Fibroblast of skin of left quadriceps (primary cell): ENCODE measurements around the gene GCSAM.

Source experiments
- DNase-seq, 2 experiments: peaks; one replicate each; pipeline ENCODE4 v3.0.0-alpha.2; 2013; ENCODE audit warnings: low read depth in 2 of 2

The GCSAM gene

DNA sequence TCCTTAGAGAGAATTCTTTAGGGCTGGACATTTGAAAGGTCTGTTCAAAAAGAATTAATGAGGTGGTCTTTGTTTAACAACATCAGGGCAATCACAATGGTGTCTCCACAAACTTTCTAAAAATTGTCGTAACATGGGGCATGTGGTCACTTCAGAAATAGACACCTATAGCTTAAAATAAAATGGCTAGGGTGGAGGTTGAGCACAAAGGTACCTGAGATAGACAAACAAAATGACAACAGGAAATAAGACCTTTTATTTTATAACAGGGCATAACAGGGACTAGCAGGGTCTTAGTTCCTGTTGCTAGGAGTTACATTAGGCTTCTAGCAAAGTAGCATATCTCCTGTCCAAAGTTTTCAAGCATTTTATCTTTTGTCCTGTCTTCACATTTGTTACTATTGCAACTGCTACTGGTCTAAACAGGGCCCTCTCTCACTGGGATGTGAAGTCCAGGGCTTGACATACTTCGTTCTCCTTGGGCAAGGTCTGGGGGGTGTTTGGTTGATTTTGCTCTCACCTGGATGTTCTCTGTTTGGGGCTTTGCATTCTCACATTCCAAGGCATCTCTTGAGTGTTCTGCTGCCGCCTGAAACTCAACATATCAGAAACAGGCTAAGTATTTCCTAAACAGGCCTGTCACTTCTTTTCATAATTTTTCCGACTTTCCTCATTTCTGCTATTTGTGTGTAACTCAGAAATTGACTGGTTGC is 3.0 kb downstream of the GCSAM start:
- DNase-seq: no peak

DNA sequence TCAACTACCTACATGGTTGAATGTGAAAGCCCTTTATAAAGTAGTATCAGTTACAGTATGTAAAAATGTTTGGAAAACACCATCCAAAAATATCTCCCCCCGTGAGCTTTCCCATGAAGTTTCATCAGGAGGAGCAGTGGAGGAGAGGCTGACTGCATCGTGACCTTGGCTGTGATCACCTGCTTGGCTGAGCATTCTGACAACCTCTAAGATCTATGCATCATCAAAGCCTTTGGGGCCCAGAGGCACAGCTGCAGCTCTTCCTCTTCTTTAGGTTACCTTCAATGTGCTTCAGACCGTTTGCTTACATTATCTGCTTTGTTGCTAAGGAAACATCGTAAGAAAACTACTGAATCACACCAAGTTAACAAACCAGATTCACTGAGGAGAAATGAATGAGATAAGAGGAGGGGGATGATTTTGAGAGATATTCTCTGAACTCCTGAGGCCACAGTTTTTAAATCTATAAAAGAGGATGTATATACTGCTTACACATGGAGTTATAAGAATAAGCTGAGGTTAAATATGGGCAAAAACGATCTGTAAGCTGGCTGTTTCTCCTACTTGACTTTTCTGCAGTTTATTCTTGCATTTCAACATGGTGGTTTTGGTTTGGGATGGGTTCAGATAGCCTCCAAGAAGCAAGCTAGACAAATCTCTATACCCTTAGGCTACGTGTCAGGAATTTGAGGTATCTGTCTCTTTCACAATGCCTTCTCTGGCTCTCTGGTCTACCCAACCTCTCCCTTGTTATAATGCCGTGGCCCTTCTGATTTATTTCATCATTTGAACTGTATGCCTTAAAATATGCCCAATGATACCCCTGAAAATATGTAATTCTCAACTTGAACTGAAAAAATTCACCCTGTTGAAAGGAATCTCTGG is 4.0 kb downstream of the GCSAM start:
- no peak for DNase-seq

DNA sequence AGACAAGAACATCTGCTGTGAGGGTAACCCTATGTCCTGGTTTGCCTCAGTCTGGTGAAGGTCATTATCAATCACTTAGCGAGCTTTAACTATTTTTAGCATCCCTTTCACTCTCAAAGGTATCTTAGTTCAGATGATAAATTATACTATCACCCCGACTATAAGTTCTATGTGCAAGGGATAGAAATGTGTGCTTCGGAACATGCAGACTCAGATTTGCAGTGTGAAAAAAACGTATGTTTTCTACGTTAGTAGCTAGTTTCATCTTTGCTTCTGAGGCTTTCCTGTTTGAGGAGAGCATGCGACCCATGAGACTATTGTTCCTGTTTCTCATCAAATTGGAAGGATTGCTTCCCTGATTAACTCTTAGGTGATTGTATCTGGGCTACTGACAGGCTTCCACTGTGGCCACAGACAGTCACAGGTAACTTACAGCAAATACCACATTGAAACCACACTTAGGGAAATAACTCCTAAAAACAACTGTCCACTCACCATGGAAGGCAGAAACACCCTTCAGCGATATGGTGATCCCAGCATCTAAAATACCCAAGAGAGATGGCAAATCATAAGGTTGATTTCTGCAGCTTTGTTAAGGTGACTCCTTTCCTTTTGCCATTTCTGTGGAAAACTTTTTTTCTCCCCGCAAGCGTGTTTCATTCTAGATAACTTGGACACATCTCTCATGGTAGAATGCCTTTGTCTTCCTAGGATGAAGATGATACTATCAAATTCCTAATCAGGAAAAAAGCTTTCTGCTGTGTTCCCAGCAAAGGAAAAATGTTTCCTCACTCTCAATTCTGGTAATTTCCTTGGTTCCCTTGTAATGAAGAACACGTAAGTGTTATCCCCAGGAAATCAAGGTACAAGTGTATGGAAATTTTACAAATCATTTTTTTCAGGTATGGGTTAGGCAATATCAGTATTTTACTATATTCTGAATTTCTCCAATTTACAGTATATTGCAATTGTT is 5.2 kb downstream of the GCSAM start:
- DNase-seq: no peak

DNA sequence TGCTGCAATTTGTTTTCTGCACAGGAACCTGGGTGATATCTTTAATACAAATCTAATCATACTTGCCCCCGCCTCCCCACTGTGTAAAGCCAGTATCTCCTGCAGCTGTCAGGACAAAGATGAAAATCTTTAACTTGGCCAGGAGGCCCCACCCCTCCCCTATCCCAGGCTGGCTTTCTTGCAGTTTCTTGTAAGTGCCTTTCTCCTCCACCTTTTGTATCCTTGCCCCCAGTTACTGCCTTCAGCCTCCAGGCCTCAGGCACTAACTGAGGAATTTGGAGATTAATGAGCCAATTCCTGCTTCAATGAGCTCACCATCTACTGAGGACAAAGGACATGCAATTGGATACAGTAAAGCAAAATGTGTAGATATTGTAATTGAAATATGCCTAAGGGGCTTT is 6.5 kb downstream of the GCSAM start:
- no peak for DNase-seq

DNA sequence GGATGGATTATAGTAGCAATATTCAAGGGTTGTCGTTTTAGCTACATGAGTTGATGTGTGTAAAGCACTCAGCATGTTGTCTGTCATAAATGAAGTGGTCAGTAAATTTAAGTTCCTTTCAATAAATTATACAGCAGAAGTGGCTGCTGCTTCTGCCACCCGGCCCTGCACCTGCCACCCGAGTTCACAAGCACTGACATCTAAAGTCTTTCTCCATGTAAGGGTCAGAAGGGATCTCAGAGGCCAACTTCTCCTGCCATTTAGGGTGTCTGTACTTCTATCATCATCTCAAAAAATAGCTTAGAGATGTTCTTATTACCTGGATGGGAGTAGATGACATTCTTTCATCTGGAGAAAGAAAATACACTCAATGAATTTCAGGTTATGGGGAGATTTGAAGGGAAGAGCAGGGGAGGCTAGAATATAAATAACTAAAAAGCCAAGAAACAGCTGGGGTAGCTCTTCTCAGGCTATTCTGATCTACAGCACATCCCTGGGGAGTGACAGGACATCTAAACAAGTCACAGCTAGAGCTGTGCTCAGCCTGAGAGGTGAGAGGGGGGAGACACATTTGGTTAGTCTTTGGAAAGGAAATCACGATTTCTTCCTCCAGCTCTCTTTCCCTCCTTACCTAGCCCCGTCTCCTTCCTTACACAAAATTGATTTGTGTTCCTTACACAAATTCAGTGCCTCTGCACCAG is 8.0 kb downstream of the GCSAM start:
- no peak for DNase-seq

DNA sequence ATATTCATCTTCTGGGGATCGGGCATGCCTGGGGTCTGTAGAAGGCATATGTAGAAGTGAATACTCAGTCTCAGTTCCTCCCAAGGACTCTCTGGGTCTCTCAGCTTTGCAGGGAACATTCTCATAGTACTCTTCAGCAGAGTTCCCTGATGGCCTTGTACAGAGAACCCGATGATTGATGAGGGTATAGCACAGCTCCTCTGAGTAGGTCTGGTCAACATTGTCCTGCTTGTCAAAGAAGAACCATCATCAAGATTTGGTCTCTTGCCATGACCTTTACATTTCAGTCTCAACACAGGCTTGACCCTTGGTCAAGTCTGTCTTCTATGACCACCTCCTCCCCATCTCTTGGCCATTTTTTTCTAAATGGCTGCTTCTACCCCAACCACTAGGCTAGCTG is 9.5 kb downstream of the GCSAM start:
- no peak for DNase-seq

DNA sequence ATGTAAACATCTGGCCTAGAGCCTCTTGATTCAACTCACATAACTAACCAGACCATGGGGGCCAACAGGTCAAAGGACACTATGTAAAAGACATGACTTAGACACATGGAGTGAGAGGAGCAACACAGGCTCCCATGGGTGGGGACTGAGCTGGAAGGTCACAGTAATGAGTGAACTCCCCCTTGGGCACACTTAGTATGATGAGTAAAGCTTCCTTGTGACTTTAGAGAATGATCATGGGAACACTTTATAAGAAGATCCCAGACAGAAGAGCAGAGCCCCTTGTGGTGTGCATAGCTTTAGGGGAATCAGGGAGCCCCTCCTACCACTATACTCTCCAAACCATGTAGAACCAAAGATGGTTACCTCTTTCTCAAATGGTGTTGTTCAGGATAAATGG is 10.2 kb downstream of the GCSAM start:
- no peak for DNase-seq

DNA sequence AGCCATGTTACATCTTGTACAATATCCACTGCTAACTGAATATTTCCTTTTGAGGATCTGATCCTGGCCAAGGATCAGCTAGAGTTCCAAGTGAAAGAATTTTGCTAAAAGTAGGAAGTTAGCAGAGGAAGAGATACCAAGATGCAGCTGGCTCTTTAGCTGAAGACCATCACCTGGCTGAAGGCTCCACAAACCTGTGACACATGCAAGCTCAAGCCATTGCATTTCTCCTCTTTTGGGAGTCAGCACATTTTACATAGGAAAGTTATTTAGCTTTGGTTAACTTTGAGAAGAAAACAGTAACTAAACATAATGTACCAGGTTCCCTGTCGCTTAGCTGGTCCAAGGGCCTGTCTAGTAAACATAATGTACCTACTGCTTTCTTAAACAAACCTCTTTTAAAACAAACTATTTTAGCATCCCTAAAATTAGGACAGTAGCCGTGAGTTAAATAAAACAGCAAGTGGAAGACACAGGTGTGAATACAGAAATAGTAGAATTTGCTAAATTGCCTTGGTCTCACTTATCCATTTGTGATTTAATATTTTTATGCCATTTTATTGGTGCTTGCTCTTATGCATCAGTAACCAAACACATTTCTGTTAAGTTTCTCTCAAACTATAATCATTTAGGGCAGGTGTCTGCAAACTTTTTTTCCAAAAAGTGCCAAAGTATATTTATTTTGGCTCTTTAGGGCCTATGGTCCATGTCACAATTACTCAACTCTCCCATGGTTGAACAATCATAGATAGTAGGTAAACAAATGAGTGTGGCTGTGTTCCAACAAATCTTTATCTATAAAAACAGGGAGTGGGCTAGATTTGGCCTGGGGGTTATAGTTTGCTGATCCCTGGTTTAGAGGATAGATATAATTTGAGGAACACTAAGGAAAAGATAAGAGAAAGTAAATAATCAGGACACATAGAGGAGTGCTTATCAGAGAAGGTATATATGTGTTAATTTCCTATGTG is 11.2 kb downstream of the GCSAM start:
- no peak for DNase-seq

DNA sequence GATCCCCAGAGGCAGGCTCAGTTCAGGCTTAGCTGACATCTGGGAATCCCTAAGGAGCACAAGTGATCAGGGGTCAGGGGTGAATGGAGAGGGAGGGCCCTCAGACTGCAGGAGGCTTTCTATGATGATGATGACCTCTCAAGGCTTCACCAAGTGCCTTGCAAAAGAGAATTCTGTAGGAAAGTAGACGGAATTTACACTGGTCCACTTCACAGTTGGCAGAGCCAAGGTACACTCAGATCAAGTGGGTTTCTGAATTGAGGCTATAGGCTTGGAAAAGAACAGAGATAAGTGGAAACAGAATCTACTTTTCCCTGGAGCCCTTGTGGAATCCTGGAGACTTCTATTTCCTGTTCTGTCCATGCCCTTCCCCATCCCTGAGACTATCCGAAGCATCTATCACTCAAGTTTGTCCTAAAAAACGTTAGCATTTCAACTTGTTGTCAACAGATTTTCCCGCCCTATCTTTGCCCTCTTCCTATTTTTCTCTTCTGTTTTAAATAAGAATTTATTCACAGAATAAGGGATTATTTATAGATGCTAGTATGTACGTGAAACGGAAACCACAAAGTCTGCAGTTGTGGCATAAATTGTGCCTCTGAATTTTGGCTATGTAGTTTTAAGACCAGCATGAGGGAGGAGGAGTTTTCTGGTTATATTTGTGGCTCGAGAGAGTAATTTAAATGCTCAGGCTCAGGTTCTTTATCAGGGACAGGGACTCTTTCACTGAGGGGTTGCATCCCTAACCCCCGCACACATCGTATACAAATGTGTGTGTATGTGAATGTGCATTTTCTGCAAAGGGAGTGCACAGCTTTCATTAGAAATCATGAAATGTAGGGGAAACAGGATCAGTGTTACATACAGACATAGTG is 12.8 kb downstream of the GCSAM start:
- no peak for DNase-seq

DNA sequence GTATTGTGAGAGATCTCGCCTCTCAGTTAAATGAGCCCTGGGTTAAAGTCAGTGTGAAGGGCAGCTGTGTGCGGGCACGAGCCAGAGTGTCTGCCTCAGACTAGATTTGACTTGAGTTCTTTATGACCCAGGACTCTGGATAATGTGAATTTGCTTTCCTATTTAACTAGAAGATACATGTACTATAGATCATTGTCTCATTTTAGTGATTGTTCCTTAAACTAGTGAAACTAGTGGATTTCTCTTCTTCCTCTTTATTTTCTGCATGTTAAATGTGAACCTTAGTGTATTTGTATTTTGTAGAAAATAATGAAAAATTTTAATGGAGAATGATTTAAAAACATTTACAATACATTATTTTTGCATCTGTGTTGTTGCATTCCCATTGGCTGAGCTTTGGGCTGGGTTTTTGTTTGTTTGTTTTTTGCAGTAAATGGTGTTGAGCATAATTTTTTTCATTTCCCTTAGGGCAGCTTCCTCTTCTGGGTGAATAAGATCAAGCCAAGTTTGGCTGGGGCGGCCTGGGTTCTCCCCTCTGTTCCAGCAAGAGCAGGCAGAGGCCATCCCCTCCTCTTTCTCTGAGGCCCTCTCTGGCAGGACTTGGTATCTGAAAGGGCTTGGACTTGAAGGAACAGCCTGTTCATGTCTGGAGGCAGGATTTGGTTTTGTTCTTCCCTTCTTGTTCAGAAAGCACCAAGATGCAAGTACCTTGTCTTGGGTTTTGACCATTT is 15.0 kb downstream of the GCSAM start:
- DNase-seq: no peak

DNA sequence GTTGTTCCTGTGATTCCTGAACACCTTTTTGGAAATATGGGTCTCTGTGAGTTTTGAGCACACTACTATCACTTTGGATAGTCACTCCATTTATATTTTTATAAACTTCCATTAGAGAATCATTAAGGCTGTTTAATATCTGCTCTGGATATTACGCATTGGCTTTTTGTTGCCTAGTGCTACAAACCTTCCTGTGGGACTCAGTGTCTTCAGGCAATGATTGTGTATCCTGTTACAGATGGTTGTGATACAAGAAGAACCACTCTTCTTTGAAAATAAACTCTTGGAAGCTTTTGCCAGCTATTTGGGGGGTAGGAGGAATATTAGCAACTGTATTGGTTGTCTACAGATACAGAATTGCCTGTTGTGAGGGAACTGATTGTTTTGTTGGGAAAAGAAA is 15.6 kb downstream of the GCSAM start:
- no peak for DNase-seq

DNA sequence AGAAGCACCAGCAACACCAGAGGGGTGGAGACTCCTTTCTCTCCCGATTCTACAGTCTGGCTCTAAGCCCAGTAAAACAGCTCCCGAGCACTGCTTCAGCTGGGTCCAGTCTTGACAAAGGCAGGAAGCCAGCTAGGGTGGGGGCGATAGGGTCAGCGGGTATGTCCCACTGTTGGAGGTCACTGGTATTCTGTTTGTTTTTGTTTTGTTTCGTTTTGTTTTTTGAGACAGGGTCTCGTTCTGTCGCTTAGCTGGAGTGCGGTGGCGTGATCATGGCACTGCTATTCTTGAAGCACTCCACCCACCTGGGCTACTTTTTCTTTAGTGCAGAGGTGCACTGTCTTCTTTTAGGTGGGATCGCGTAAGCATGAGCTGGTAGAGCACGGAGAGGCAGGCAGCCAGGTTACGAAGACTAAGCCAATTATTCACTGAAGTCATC is 16.3 kb downstream of the GCSAM start:
- no peak for DNase-seq

DNA sequence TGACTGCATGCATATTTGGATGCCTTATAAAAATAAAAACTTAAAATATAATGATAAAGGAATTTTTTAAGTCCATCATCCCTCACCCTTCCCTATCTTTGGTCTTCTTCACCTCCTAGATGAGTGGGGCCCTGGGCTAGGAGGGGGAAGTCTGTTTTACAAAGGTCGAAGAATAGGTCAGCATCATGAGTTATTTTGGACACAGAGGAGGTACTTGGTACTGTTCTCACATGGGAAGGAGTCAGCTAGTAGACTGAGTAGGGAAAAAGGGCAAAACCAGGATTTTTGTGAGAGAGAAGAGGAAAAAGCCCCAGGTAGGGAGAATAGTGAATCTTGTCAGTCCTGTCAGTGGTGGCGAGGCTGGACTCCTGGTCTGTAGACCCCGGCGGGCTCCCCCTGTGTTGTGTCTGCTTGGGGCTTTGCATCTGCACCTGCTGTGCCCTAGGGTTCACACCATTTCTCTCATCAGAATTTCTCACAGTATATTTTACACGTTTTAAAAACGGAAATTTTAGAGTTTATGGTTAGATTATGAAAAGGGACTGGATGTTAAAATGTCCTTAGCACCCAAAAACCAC is 17.2 kb downstream of the GCSAM start:
- DNase-seq: no peak

DNA sequence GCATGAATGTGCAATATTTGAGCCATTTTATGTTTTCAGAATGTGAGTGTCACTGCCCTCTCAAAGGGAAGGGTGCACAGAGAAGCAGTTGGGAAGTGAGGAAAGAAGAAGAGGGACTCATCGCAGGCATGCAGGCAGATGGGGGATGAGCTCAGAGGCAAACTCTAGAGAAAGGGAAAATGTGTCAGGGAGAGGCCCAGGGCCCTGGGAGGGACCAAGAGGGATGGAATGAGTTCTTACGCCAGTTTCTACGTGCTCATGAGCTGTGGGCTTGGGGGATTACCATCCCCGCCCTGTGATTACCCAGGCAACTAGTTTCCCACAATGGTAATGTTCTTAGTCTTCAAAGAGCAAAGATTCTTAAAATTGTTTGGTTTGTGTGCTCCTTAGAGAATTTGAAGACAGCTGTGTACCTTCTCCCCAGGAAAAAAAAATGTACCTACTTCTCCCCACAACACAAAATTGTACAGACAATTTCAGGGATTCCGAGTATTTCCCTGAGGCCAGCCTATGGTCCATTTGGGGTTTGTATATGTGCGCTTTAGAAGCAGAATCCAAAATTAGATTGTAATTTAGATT is 17.8 kb downstream of the GCSAM start:
- no peak for DNase-seq

DNA sequence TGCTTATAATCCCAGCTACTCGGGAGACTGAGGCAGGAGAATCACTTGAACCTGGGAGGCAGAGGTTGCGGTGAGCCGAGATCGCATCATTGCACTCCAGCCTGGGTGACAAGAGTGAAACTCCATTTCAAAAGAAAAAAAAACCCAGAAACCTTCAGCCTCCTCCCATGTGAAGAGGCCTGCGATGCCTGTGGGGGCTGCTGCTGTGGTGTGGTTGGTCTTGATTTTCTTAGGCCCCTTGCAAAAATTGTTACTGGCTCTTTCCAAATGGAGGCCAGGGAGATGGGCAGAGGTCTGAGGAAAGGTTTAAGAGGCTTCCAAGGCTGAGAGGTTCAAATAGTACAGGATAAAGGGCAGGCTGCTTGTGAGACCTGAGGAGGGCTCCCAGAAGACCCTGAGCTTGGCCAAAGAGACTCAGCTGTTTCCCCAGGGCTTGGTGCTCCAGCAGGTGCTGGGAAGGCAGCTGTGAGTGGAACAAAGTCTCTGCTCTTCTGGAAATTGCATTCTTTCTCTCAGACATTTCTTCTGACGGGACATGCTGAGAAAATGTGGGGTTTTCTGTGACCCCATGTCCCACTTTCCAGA is 18.4 kb downstream of the GCSAM start:
- no peak for DNase-seq

DNA sequence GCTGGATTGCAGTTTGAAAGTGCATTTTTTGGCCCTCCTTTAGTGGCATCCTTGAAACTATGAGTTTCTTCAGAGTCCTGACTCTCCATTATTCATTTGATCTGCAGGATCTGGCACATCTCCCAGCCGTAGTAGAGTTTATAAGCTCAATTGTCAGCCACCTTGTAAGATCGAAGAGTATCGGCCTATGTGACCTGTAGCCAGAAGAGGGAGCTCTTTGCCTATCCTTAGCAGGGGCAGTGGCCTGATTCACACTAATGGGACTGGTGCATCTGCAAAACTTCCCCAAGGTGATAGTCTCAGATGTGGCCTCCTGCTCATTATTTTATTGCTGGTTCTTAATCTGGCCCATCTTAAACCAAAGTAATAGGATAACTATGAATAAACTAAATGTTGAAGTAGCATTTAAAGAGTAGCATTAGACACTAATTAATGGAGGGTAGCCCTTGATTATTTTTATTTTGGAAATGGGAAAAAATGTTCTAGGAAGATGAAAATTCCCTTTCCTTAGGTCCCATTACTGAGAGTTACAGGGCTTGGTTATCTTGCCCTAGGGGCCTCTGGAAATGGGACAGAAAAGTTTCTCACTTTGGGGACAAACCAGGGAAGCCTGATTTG is 21.2 kb downstream of the GCSAM start:
- no peak for DNase-seq

DNA sequence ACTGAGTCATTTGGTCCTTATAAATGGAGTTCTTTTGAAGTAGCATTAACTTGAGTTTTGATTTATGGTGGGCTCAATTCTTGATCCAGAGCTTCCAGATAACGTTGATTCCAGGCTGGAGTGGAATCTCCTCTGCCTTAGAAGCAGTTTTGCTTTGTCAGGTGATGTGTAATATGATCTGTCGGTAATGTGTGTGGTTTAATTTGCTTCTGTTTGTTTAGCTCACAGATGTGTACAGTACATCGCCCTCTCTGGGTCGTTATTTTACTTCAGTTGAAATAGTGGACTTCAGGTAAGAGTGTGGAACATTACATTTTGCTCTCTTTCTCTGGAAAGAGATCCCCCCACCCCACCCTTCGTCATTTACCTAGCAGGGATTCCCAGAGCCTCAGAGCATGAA is 23.7 kb downstream of the GCSAM start:
- DNase-seq: no peak
